AG09309 (cell line): ENCODE data around the gene PTPRN2.

Experiments used
- DNase-seq: peaks from one replicate; pipeline ENCODE4 v3.0.0-alpha.2; 2010; ENCODE audit warnings: low read depth
- H3K4me3 ChIP-seq: 2 replicates; pipeline ENCODE4 v1.5.1; 2011; ENCODE audit warnings: mild to moderate bottlenecking, low read depth, low read length, moderate library complexity; ENCODE audit not compliant: control insufficient read depth
- CTCF ChIP-seq: IDR thresholded peaks from 2 replicates; pipeline ENCODE4 v1.5.1; 2011; ENCODE audit warnings: mild to moderate bottlenecking, low read depth, low read length, inconsistent platforms; ENCODE audit not compliant: insufficient read depth, control insufficient read depth; ENCODE audit errors: missing control alignments

PTPRN2 gene

DNA sequence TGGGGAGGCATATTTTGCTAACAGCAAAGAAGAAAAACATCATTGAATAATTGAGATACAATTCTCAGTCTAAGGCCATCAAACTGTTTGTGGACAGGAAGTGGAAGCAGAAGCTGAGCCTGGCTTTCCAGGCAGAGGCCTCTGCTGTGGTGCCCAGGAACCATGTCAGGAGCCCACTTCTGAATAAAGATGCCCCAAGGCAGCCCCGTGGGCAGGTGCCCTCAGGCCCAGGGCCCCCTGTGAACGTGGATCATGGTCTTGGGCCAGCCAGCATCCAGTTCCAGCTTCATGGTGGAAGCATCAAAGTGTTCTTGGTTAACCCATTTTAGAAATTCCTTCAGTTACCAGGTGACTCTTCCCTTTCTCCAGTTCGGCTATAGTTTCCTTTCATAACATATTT, 346.8 kb downstream of the PTPRN2 start:
- no peak overlapping the region for H3K4me3 ChIP-seq
- TF ChIP-seq CTCF = no peak
- DNase-seq = no peak

DNA sequence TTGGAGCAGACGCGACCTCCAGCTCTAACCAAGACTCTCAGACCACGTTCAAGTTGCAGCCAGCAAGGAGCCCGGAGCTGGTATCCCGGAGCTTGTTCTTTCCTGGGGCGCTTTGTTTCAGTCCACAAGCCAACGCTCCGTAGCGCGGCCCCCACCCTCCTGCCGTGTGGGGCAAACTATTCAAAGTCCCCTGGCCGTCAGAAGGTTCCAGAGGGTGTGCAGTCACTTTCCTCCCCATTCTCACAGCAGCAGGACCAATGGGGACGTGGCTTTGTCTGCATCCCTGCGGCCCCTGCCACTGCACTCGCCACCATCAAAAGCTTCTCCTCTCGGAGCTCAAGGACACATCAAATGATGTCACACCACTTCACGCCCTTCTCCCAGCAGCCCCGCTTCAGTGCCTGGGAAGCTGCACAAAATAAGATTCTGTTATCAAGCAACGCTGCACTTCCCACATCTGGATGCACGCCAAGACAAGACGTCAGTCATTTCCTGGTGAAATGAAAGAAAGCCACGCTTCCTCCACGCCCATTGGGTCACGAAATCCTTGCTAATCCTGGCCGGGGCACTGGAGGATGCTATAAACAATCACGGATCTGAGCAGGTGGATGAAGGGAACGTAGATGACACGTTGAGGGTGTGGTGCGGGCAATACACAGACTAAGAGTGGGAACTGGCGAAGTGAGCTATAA, 348.2 kb downstream of the PTPRN2 start:
- no peak for DNase-seq
- no peak for TF ChIP-seq CTCF

GRCh38 chr7:158238616-158239289, 348.9 kb downstream of the PTPRN2 start:
- H3K4me3 ChIP-seq = no peak overlapping the region
- no peak for DNase-seq
- TF ChIP-seq CTCF = no peak

More for the DNA sequence above, 348.2 kb downstream of the PTPRN2 start:
- no peak overlapping the region for H3K4me3 ChIP-seq

- DNase-seq = no peak
- TF ChIP-seq CTCF = no peak
- no peak overlapping the region for H3K4me3 ChIP-seq
Measured at GRCh38 chr7:158237672-158238335, 349.8 kb downstream of the PTPRN2 start.

- no peak overlapping the region for H3K4me3 ChIP-seq
- no peak for TF ChIP-seq CTCF
- no peak for DNase-seq
Measured at GRCh38 chr7:158236400-158236799, 351.2 kb downstream of the PTPRN2 start.

GRCh38 chr7:158235862-158236261, 351.8 kb downstream of the PTPRN2 start:
- H3K4me3 ChIP-seq = no peak overlapping the region
- DNase-seq = no peak
- TF ChIP-seq CTCF = no peak
